ENCODE measurements around the gene KLHDC9.

KLHDC9 gene

GRCh38 chr1:161121834-161122233, 23.7 kb downstream of the KLHDC9 start:
- H3K4me3 ChIP-seq (ENCODE audit: insufficient read length, low read depth) = no peak overlapping the region
- DNase-seq (ENCODE audit: low read depth, low spot score) = no peak
- no peaks in the 10 kb centered on the region for H3K27me3 ChIP-seq (ENCODE audit: insufficient read depth, insufficient read length)
- H3K9ac ChIP-seq (ENCODE audit: insufficient read length, low read depth) = no peak overlapping the region
- no peaks in the 10 kb centered on the region for H3K9me3 ChIP-seq (ENCODE audit: insufficient read depth, low read length)
- no peak for TF ChIP-seq SUZ12 (IDR thresholded peaks at IDR 0.05; ENCODE audit: extremely low read depth, insufficient read depth, insufficient read length)
- no peak for TF ChIP-seq ZNF274 (IDR thresholded peaks at IDR 0.05; ENCODE audit: low read depth, low read length)
- TF ChIP-seq YY1 (IDR thresholded peaks at IDR 0.05; ENCODE audit: insufficient read depth, insufficient read length) = no peak
- H3K4me1 ChIP-seq (ENCODE audit: insufficient read depth, insufficient read length) = peaks cover 10% of the 10 kb centered on the region
- H3K36me3 ChIP-seq (ENCODE audit: insufficient read depth, insufficient read length, low read length) = peaks cover 75% of the 10 kb centered on the region

GRCh38 chr1:161122967-161123366, 24.8 kb downstream of the KLHDC9 start:
- TF ChIP-seq ZNF274 (IDR thresholded peaks at IDR 0.05; ENCODE audit: low read depth, low read length) (no peak), SUZ12 (IDR thresholded peaks at IDR 0.05; ENCODE audit: extremely low read depth, insufficient read depth, insufficient read length) (no peak), YY1 (IDR thresholded peaks at IDR 0.05; ENCODE audit: insufficient read depth, insufficient read length) (no peak)
- Histone ChIP-seq H3K4me3 (ENCODE audit: insufficient read length, low read depth) (no peak overlapping the region), H3K27me3 (ENCODE audit: insufficient read depth, insufficient read length) (no peaks in the 10 kb centered on the region)

GRCh38 chr1:161127649-161128048, 29.5 kb downstream of the KLHDC9 start:
- H3K27me3 ChIP-seq (ENCODE audit: insufficient read depth, insufficient read length) = no peaks in the 10 kb centered on the region
- no peaks in the 10 kb centered on the region for H3K4me1 ChIP-seq (ENCODE audit: insufficient read depth, insufficient read length)
- no peak for DNase-seq (ENCODE audit: low read depth, low spot score)
- H3K36me3 ChIP-seq (ENCODE audit: insufficient read depth, insufficient read length, low read length) = peaks cover 74% of the 10 kb centered on the region
- H3K9me3 ChIP-seq (ENCODE audit: insufficient read depth, low read length) = no peaks in the 10 kb centered on the region
- H3K4me3 ChIP-seq (ENCODE audit: insufficient read length, low read depth) = no peak overlapping the region
- TF ChIP-seq SUZ12 (IDR thresholded peaks at IDR 0.05; ENCODE audit: extremely low read depth, insufficient read depth, insufficient read length) (no peak), YY1 (IDR thresholded peaks at IDR 0.05; ENCODE audit: insufficient read depth, insufficient read length) (no peak), ZNF274 (IDR thresholded peaks at IDR 0.05; ENCODE audit: low read depth, low read length) (no peak)
- no peak overlapping the region for H3K9ac ChIP-seq (ENCODE audit: insufficient read length, low read depth)

More at GRCh38 chr1:161122967-161123366, 24.8 kb downstream of the KLHDC9 start:
- Histone ChIP-seq H3K9me3 (ENCODE audit: insufficient read depth, low read length) (no peaks in the 10 kb centered on the region), H3K9ac (ENCODE audit: insufficient read length, low read depth) (no peak overlapping the region), H3K4me1 (ENCODE audit: insufficient read depth, insufficient read length) (peaks cover 10% of the 10 kb centered on the region), H3K36me3 (ENCODE audit: insufficient read depth, insufficient read length, low read length) (peaks cover 87% of the 10 kb centered on the region)
- no peak for DNase-seq (ENCODE audit: low read depth, low spot score)

GRCh38 chr1:161128591-161129420, 30.6 kb downstream of the KLHDC9 start:
- no peak for DNase-seq (ENCODE audit: low read depth, low spot score)
- H3K36me3 ChIP-seq (ENCODE audit: insufficient read depth, insufficient read length, low read length) = peaks cover 64% of the 10 kb centered on the region

DNA sequence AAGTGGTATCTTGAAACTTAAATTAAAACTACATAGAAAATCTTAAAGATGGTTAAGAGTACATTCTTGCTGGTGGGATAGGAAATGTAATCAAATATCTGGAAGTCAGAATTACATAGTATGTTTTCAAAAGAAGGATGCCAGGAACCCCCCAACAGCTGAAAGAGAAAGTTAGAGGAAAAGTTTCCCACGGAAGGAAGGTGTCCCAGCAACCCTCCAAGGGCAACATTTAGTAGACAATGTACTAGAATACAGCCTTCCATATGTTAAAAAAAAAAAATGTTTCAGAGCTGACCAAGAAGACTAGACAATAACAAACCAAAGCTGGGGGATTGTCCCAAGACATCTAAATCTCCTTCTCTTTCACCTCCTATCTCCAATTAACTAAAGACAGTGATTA, 32.1 kb downstream of the KLHDC9 start:
- Histone ChIP-seq H3K9me3 (ENCODE audit: insufficient read depth, low read length) (no peaks in the 10 kb centered on the region), H3K4me3 (ENCODE audit: insufficient read length, low read depth) (no peak overlapping the region), H3K36me3 (ENCODE audit: insufficient read depth, insufficient read length, low read length) (peaks cover 59% of the 10 kb centered on the region), H3K4me1 (ENCODE audit: insufficient read depth, insufficient read length) (no peaks in the 10 kb centered on the region), H3K9ac (ENCODE audit: insufficient read length, low read depth) (no peak overlapping the region), H3K27me3 (ENCODE audit: insufficient read depth, insufficient read length) (no peaks in the 10 kb centered on the region)
- DNase-seq (ENCODE audit: low read depth, low spot score) = no peak
- TF ChIP-seq YY1 (IDR thresholded peaks at IDR 0.05; ENCODE audit: insufficient read depth, insufficient read length) (no peak), SUZ12 (IDR thresholded peaks at IDR 0.05; ENCODE audit: extremely low read depth, insufficient read depth, insufficient read length) (no peak), ZNF274 (IDR thresholded peaks at IDR 0.05; ENCODE audit: low read depth, low read length) (no peak)

More at GRCh38 chr1:161128591-161129420, 30.6 kb downstream of the KLHDC9 start:
- Histone ChIP-seq H3K4me1 (ENCODE audit: insufficient read depth, insufficient read length) (no peaks in the 10 kb centered on the region), H3K9me3 (ENCODE audit: insufficient read depth, low read length) (no peaks in the 10 kb centered on the region), H3K9ac (ENCODE audit: insufficient read length, low read depth) (no peak overlapping the region), H3K4me3 (ENCODE audit: insufficient read length, low read depth) (no peak overlapping the region), H3K27me3 (ENCODE audit: insufficient read depth, insufficient read length) (no peaks in the 10 kb centered on the region)
- TF ChIP-seq YY1 (IDR thresholded peaks at IDR 0.05; ENCODE audit: insufficient read depth, insufficient read length) (no peak), ZNF274 (IDR thresholded peaks at IDR 0.05; ENCODE audit: low read depth, low read length) (no peak), SUZ12 (IDR thresholded peaks at IDR 0.05; ENCODE audit: extremely low read depth, insufficient read depth, insufficient read length) (no peak)

- TF ChIP-seq SUZ12 (IDR thresholded peaks at IDR 0.05; ENCODE audit: extremely low read depth, insufficient read depth, insufficient read length) (no peak), ZNF274 (IDR thresholded peaks at IDR 0.05; ENCODE audit: low read depth, low read length) (no peak), YY1 (IDR thresholded peaks at IDR 0.05; ENCODE audit: insufficient read depth, insufficient read length) (no peak)
- Histone ChIP-seq H3K4me1 (ENCODE audit: insufficient read depth, insufficient read length) (no peaks in the 10 kb centered on the region), H3K9ac (ENCODE audit: insufficient read length, low read depth) (peak overlapping the region; percentile 86), H3K4me3 (ENCODE audit: insufficient read length, low read depth) (peak overlapping the region; percentile 81), H3K27me3 (ENCODE audit: insufficient read depth, insufficient read length) (no peaks in the 10 kb centered on the region), H3K36me3 (ENCODE audit: insufficient read depth, insufficient read length, low read length) (peaks cover 63% of the 10 kb centered on the region), H3K9me3 (ENCODE audit: insufficient read depth, low read length) (no peaks in the 10 kb centered on the region)
- DNase-seq (ENCODE audit: low read depth, low spot score) = no peak
Measured at GRCh38 chr1:161131523-161132409, 33.6 kb downstream of the KLHDC9 start.

All from NT2/D1 (cell line).